ENCODE measurements around the gene EVL. TPM values are rescaled to one million over a fixed set of nuclear protein-coding genes. Genes with fewer than 3 reads are reported as not detected.

Gene EVL
- total and polyA plus RNA-seq, 2 of the 8 experiments (the other 6 are each of a cell fraction or from before 2014, with no cell fraction given), result 30.7 to 64.6 TPM

DNA sequence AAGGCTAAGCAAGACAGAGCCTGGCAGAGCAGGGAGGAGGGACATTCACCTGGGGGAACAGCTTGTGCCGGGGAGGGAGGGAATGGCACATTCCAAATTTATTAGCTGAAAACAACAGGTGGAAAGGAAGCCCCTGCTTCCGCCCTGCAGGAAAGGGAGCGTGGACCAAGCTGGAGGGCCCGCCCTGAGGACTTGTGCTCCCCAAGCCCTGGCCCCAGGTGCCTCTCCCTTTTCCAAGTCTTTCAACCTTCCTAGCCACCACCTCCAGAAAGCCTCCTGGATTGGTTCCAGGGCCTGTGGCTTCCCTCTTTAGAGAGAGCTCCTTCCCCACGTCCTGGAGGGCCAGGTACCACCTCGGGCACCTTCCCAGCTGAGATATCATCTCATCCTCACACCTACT, 91.6 kb downstream of the EVL start:
- Histone ChIP-seq H3K14ac (ENCODE audit: insufficient read length) (no peak overlapping the region), H3K4me3 (ENCODE audit: extremely low read depth in 1 of 4, insufficient read depth in 2 of 4, low read depth in 3 of 4, low read length in 4 of 4) (no peak overlapping the region), H3K23ac (ENCODE audit: insufficient read length) (no peak overlapping the region), H4K91ac (replicated peaks; ENCODE audit: insufficient read length, low read length) (no peak overlapping the region), H2BK12ac (ENCODE audit: low read depth, low read length) (no peak overlapping the region), H3K79me1 (ENCODE audit: low read depth, low read length) (no peaks in the 10 kb centered on the region), H2AFZ (ENCODE audit: low read length) (no peak overlapping the region), H2AK5ac (ENCODE audit: low read depth, low read length) (no peak overlapping the region), H3K9me3 (ENCODE audit: insufficient read depth in 2 of 2, low read depth in 1 of 2, low read length in 1 of 2) (no peaks in the 10 kb centered on the region), H2BK5ac (ENCODE audit: low read depth, low read length) (no peak overlapping the region), H3K9ac (replicated peaks in 1 of 4; ENCODE audit: extremely low read depth in 1 of 4, low read depth in 3 of 4, low read length in 3 of 4) (no peak overlapping the region), H3K18ac (ENCODE audit: extremely low read depth, low read length) (no peak overlapping the region), H3K36me3 (ENCODE audit: control insufficient read depth in 2 of 4, insufficient read depth in 4 of 4, low read length in 3 of 4) (no peaks in the 10 kb centered on the region; a peak in 2 of 8 replicates), H3K79me2 (ENCODE audit: control insufficient read depth in 1 of 2, insufficient read depth in 2 of 2, low read length in 2 of 2) (no peaks in the 10 kb centered on the region), H4K5ac (ENCODE audit: insufficient read length, low read depth, low read length) (no peak overlapping the region), H2BK15ac (ENCODE audit: low read length) (0 out of 2 replicates have a peak overlapping the region, but pooled peaks have one; percentile 46), H3K4me2 (ENCODE audit: insufficient read depth in 1 of 2, low read depth in 2 of 2, low read length in 2 of 2) (no peak overlapping the region), H3K4ac (replicated peaks; ENCODE audit: insufficient read length, low read depth, low read length) (no peak overlapping the region), H4K20me1 (replicated peaks in 1 of 2; ENCODE audit: control insufficient read depth in 1 of 2, insufficient read depth in 2 of 2, low read length in 2 of 2) (peaks cover 0 to 11% of the 10 kb centered on the region in 2 experiments), H3K27me3 (replicated peaks in 1 of 4; ENCODE audit: control insufficient read depth in 3 of 4, extremely low read depth in 1 of 4, insufficient read depth in 3 of 4, low read length in 3 of 4) (peaks cover 17 to 44% (median 38%) of the 10 kb centered on the region in 4 experiments), H2BK120ac (replicated peaks; ENCODE audit: low read depth, low read length) (no peak overlapping the region), H4K8ac (ENCODE audit: extremely low read depth, insufficient read depth, low read length) (no peak overlapping the region; the same call in 1 of the 2 replicates), H2BK20ac (ENCODE audit: low read length) (no peak overlapping the region), H3K4me1 (replicated peaks in 1 of 4; ENCODE audit: control insufficient read depth in 3 of 4, insufficient read depth in 4 of 4, low read length in 3 of 4) (peaks cover 0 to 11% (median 2%) of the 10 kb centered on the region in 4 experiments; a peak in 5 of 7 replicates), H3K27ac (ENCODE audit: low read depth, low read length) (no peak overlapping the region), H3K23me2 (ENCODE audit: low read depth, low read length) (peaks cover 4% of the 10 kb centered on the region; the same call in 1 of the 2 replicates), H3K56ac (replicated peaks; ENCODE audit: insufficient read length, low read depth, low read length) (no peak overlapping the region)
- POLR2A ChIA-PET (ENCODE audit: partially characterized antibody), result interaction anchor here (1.2 to 1.5 kb wide), 3 partner anchors 9 to 70 kb away, joined by 3 to 4 read pairs (median 3); no protein-coding TSS in a partner anchor
- FAIRE-seq (no peak), DNase-seq (ENCODE audit: low read depth in 1 of 2, low spot score in 2 of 2) (no peak)
- CTCF ChIA-PET (ENCODE audit: partially characterized antibody), result interaction anchor here (0.6 to 19.5 kb wide), 10 partner anchors 17 to 127 kb away, joined by 3 to 307 read pairs (median 9); no protein-coding TSS in a partner anchor
- WGBS, 2 experiments (ENCODE audit: extremely low coverage in 1 of 2, insufficient coverage in 1 of 2, insufficient read length in 1 of 2, insufficient replicate concordance in 2 of 2, low coverage in 1 of 2, low lambda C conversion rate in 2 of 2, missing lambda C conversion rate in 1 of 2), result 77% methylated on average over 5 of the region's 6 CpGs; no CpG with 5 or more reads in 1 of the 2 experiments
- TF ChIP-seq BACH1 (IDR thresholded peaks at IDR 0.05; ENCODE audit: low read length), result no peak
- TF ChIP-seq CTBP2 (IDR thresholded peaks at IDR 0.05; ENCODE audit: borderline replicate concordance, insufficient read depth, insufficient read length, low read length), result no peak
- TF ChIP-seq RXRA (IDR thresholded peaks at IDR 0.05; ENCODE audit: insufficient read depth, low read depth, low read length), result no peak
- TF ChIP-seq NRF1 (IDR thresholded peaks at IDR 0.05; ENCODE audit: low read depth, low read length), result no peak
- TF ChIP-seq GABPA (IDR thresholded peaks at IDR 0.05; ENCODE audit: borderline replicate concordance, insufficient read depth, low read length), result no peak
- no peak for TF ChIP-seq SUZ12 (IDR thresholded peaks at IDR 0.05; ENCODE audit: low read length)
- no peak for TF ChIP-seq CEBPB (IDR thresholded peaks at IDR 0.05; ENCODE audit: low read depth, low read length)
- TF ChIP-seq RNF2 (IDR thresholded peaks at IDR 0.05; ENCODE audit: borderline replicate concordance, low read depth, low read length, missing control alignments, poor library complexity, severe bottlenecking), result no peak
- TF ChIP-seq, protein P1, sequence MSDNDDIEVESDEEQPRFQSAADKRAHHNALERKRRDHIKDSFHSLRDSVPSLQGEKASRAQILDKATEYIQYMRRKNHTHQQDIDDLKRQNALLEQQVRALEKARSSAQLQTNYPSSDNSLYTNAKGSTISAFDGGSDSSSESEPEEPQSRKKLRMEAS (IDR thresholded peaks at IDR 0.05), result no peak
- TF ChIP-seq JUN (IDR thresholded peaks at IDR 0.05; ENCODE audit: low read depth, low read length), result no peak
- no peak for TF ChIP-seq ZNF274 (IDR thresholded peaks at IDR 0.05; ENCODE audit: borderline replicate concordance, extremely low read depth, low read length)
- no peak for TF ChIP-seq SP2 (IDR thresholded peaks at IDR 0.05; ENCODE audit: low read length)
- no peak for TF ChIP-seq CBX5 (IDR thresholded peaks at IDR 0.05; ENCODE audit: low read depth, low read length)

All from H1 (cell line).